ENCODE data around the gene SNTG2.

The SNTG2 gene

GRCh38 chr2:1147873-1148612, 197.4 kb downstream of the SNTG2 start:
- no peak for DNase-seq (ENCODE audit: low read depth)

GRCh38 chr2:1150724-1151511, 200.3 kb downstream of the SNTG2 start:
- DNase-seq (ENCODE audit: low read depth) = no peak

GRCh38 chr2:1152375-1152774, 201.7 kb downstream of the SNTG2 start:
- no peak for DNase-seq (ENCODE audit: low read depth)

- DNase-seq (ENCODE audit: low read depth) = no peak
These were observed 203.3 kb downstream of the SNTG2 start for GRCh38 chr2:1153920-1154319.

- no peak for DNase-seq (ENCODE audit: low read depth)
These were observed 204.3 kb downstream of the SNTG2 start for GRCh38 chr2:1154710-1155594.

- DNase-seq (ENCODE audit: low read depth) = no peak
These were observed 205.4 kb downstream of the SNTG2 start for GRCh38 chr2:1156059-1156458.

- DNase-seq (ENCODE audit: low read depth) = no peak
These were observed 205.9 kb downstream of the SNTG2 start for GRCh38 chr2:1156531-1156930.

GRCh38 chr2:1157107-1157506, 206.5 kb downstream of the SNTG2 start:
- DNase-seq (ENCODE audit: low read depth) = no peak

GRCh38 chr2:1159013-1159412, 208.4 kb downstream of the SNTG2 start:
- no peak for DNase-seq (ENCODE audit: low read depth)

- DNase-seq (ENCODE audit: low read depth) = no peak
These were observed 211.6 kb downstream of the SNTG2 start for GRCh38 chr2:1162246-1162645.

- peak; percentile 35 for DNase-seq (ENCODE audit: low read depth)
These were observed 212.3 kb downstream of the SNTG2 start for GRCh38 chr2:1162768-1163584.

- no peak for DNase-seq (ENCODE audit: low read depth)
These were observed 216.3 kb downstream of the SNTG2 start for GRCh38 chr2:1166976-1167375.

- DNase-seq (ENCODE audit: low read depth) = no peak
These were observed 218.2 kb downstream of the SNTG2 start for GRCh38 chr2:1168846-1169245.

GRCh38 chr2:1169291-1169949, 218.8 kb downstream of the SNTG2 start:
- DNase-seq (ENCODE audit: low read depth) = no peak

- DNase-seq (ENCODE audit: low read depth) = no peak
These were observed 219.6 kb downstream of the SNTG2 start for GRCh38 chr2:1170241-1170640.

GRCh38 chr2:1170711-1171110, 220.1 kb downstream of the SNTG2 start:
- no peak for DNase-seq (ENCODE audit: low read depth)

- no peak for DNase-seq (ENCODE audit: low read depth)
These were observed 222.9 kb downstream of the SNTG2 start for GRCh38 chr2:1173528-1173927.

- DNase-seq (ENCODE audit: low read depth) = no peak
These were observed 231.2 kb downstream of the SNTG2 start for GRCh38 chr2:1181893-1182292.

GRCh38 chr2:1183300-1183699, 232.7 kb downstream of the SNTG2 start:
- no peak for DNase-seq (ENCODE audit: low read depth)

GRCh38 chr2:1186421-1186820, 235.8 kb downstream of the SNTG2 start:
- no peak for DNase-seq (ENCODE audit: low read depth)

GRCh38 chr2:1187189-1187588, 236.5 kb downstream of the SNTG2 start:
- no peak for DNase-seq (ENCODE audit: low read depth)

All from activated T-cell treated with anti-CD3 and anti-CD28 coated beads for 24 hours (primary cell).